BLaER1 treated with 17β-estradiol and CSF1 and Interleukin-3, amounts not matched to agents 10 nM and 100 nM (cell line): ENCODE data around the gene RAB44.
A peak's percentile ranks its signal among the peaks of the same experiment; 100 is the strongest.
"Not testable (repeated sequence)": the region's sequence is repeated elsewhere in the genome, so short reads cannot be mapped to it uniquely, and the experiment has no call there.

Experiments
- H3K27ac ChIP-seq, 11 experiments: shearing (Covaris generic); formaldehyde crosslinking; 2 replicates each; pipeline ENCODE4 v1.8.1; 2022
- H3K27me3 ChIP-seq, 11 experiments: shearing (Covaris generic); formaldehyde crosslinking; 2 replicates each; pipeline ENCODE4 v1.8.1; 2022
- H3K36me3 ChIP-seq, 11 experiments: shearing (Covaris generic); formaldehyde crosslinking; 2 replicates each; pipeline ENCODE4 v1.8.1; 2022
- H3K4me1 ChIP-seq, 10 experiments: shearing (Covaris generic); formaldehyde crosslinking; 2 replicates each; pipeline ENCODE4 v1.8.1; 2022
- H3K4me2 ChIP-seq, 11 experiments: shearing (Covaris generic); formaldehyde crosslinking; 2 replicates each; pipeline ENCODE4 v1.8.1; 2022
- H3K4me3 ChIP-seq, 10 experiments: shearing (Covaris generic); formaldehyde crosslinking; 2 replicates each; pipeline ENCODE4 v1.8.1; 2022
- H3K9ac ChIP-seq, 11 experiments: shearing (Covaris generic); formaldehyde crosslinking; 2 replicates each; pipeline ENCODE4 v1.8.1; 2022
- H3K9me3 ChIP-seq, 11 experiments: shearing (Covaris generic); formaldehyde crosslinking; replicated peaks in 1 of 11; 2 replicates each; pipeline ENCODE4 v1.8.1; 2022
- H4K20me1 ChIP-seq, 11 experiments: shearing (Covaris generic); formaldehyde crosslinking; 2 replicates each; pipeline ENCODE4 v1.8.1; 2022
- Cebpa-rat ChIP-seq, 11 experiments: shearing (Covaris generic); IDR thresholded peaks; 2 replicates each; pipeline ENCODE4 v1.8.1; 2022

The RAB44 gene, protein sequence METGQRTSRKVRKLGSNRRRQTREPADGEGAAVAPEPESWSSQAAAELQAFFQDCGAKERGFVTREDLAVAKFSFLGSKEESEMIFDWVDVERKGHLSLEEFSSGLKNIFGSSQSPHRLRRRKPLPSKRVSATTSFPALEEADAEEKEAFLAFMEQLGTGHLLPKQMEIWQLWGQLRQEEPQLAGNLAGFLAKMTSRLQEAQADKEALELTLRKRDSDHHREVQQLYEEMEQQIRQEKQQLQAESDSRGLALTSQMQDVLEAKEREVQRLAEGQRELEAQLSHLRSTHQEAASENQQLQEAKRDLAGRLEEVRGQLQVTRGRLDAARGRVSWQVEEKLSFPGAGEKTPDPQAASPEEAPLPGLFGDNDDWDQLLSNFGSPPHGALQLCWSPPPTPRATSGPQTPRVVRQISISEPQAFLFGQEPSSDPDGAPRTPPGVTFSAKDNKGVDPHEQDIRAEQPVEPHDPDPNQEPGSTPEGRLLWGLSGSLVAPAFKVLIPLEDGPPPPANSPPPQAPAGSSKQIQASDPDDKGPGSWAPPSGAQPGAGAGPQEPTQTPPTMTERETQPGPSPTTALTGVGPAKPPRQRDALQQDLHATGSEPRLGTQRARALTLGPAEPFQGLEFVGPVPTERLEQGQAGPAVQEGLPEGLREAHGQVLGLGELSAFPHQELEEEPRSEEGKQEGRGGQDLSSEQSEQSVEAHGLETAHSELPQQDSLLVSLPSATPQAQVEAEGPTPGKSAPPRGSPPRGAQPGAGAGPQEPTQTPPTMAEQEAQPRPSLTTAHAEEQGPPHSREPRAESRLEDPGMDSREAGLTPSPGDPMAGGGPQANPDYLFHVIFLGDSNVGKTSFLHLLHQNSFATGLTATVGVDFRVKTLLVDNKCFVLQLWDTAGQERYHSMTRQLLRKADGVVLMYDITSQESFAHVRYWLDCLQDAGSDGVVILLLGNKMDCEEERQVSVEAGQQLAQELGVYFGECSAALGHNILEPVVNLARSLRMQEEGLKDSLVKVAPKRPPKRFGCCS

DNA sequence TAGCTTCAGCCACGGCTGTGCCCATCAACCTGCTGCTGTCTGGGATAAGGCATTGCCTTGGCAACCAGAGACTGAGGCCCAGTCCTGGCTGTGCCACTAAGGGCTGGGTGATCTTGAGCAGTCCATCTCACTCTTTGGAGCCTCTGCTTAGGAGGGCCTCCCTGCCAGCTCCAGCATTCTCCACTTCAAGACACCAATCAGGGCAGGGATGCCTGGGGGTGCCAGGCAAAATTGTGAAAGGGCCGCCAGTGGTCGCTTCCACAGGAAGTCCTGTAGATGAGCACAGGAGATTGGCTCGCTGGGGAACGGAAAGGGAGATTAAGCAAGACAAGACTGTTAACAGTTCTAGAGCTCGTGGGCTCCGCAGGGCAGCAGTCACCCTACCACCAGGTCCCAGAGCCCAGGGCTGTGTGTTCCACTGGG, at the start of gene RAB44:
Gene RAB44, plus strand, starts transcription at position 346 of the 423 bp plus-strand sequence. CDS start 6,410 bp downstream, outside the sequence.
- peak within 1 kb of the TSS in 5 of 11 experiments; percentile 0 to 26 (median 7); a peak in 7 of 22 replicates for H3K4me2 ChIP-seq
- no peak for TF ChIP-seq Cebpa-rat (IDR thresholded peaks at IDR 0.05)
- H3K4me1 ChIP-seq = peaks cover 17 to 69% (median 41%) of the 10 kb centered on the region in 10 experiments
- peaks cover 0 to 5% (median 0%) of the 10 kb centered on the region in 11 experiments; a peak in 2 of 22 replicates for H4K20me1 ChIP-seq
- H3K36me3 ChIP-seq = no peaks in the 10 kb centered on the region
- peaks cover 0 to 9% (median 6%) of the 10 kb centered on the region in 11 experiments; a peak in 14 of 22 replicates for H3K9me3 ChIP-seq
- H3K27ac ChIP-seq = no peak within 1 kb of the TSS
- no peak within 1 kb of the TSS for H3K9ac ChIP-seq
- H3K4me3 ChIP-seq = no peak within 1 kb of the TSS
- no peaks in the 10 kb centered on the region for H3K27me3 ChIP-seq

DNA sequence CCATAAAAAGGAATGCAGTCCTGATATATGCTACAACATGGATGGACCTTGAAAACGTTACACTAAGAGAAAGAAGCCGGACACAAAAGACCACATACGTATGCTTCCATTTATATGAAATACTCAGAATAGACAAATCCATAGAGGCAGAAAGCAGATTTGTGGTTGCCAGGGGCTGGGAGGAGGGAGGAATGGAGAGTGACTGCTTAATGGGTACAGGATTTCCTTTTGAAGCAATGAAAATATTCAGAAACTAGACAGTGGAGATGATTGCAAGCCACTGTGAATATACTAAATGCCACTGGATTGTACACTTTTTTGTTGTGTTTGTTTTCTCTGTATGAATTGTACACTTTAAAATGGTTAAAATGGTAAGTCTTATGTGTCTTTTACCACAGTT, 48.5 kb upstream of the RAB44 start:
- Histone ChIP-seq H3K9me3 (no peaks in the 10 kb centered on the region), H3K27me3 (no peaks in the 10 kb centered on the region), H3K4me2 (peak overlapping the region; percentile 80 to 97 (median 87); a peak in 21 of 22 replicates), H3K9ac (peak overlapping the region in 6 of 11 experiments; percentile 4 to 72 (median 60); a peak in 3 of 22 replicates), H3K27ac (peak overlapping the region in 10 of 11 experiments; percentile 69 to 89 (median 77); a peak in 18 of 22 replicates), H4K20me1 (no peaks in the 10 kb centered on the region), H3K36me3 (no peaks in the 10 kb centered on the region), H3K4me3 (no peak overlapping the region), H3K4me1 (peaks cover 60 to 84% (median 78%) of the 10 kb centered on the region in 10 experiments)
- no peak for TF ChIP-seq Cebpa-rat (IDR thresholded peaks at IDR 0.05)

DNA sequence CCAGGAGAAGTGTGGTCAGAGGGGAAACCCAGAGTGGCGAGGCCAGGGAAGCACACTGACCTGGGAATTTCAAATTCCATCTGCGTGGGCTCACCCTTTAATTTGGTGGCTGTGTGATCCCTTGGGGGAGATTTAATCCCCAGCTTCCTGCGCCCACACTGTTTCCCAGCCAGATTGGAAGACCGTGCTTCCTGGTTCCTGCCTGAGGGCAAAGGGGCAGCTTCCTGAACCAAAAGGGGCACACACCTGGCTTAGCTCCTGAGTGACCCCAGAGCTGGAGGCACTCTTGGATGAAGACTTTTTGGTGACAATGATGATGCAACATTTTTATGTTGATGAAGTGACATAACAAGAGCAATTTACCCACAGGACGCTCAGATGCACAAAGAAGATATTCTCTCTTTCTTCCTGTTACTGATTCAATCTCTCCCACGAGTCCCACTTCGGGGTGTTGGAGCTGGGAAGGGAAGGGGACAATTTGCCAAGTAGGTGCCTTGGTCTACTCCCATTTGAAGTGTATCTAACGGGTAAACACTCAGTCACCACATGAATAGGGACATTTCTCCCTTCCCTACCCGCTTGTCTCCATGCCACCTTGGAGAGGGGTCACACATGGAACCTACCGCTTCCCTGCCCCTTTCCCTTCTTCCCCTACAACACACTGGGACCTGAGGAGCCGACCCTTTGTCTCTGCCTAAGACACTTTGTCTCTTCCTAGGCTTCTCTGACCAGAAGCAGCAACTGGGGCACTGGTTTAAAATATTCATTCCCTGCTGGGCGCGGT, 47.7 kb upstream of the RAB44 start:
- H3K4me3 ChIP-seq = peak overlapping the region in 5 of 10 experiments; percentile 2 to 35 (median 9); a peak in 5 of 20 replicates
- H3K9ac ChIP-seq = peak overlapping the region; percentile 11 to 72 (median 58); a peak in 21 of 22 replicates
- peak overlapping the region; percentile 80 to 97 (median 87) for H3K4me2 ChIP-seq
- H3K27ac ChIP-seq = peak overlapping the region; percentile 59 to 89 (median 76); a peak in 21 of 22 replicates
- peak in 10 of 11 experiments; percentile 40 to 95 (median 84); a peak in 17 of 22 replicates for TF ChIP-seq Cebpa-rat (IDR thresholded peaks at IDR 0.05)
- peaks cover 52 to 81% (median 77%) of the 10 kb centered on the region in 10 experiments for H3K4me1 ChIP-seq
- H3K27me3 ChIP-seq = no peaks in the 10 kb centered on the region
- no peaks in the 10 kb centered on the region for H4K20me1 ChIP-seq
- H3K9me3 ChIP-seq = no peaks in the 10 kb centered on the region
- H3K36me3 ChIP-seq = no peaks in the 10 kb centered on the region

DNA sequence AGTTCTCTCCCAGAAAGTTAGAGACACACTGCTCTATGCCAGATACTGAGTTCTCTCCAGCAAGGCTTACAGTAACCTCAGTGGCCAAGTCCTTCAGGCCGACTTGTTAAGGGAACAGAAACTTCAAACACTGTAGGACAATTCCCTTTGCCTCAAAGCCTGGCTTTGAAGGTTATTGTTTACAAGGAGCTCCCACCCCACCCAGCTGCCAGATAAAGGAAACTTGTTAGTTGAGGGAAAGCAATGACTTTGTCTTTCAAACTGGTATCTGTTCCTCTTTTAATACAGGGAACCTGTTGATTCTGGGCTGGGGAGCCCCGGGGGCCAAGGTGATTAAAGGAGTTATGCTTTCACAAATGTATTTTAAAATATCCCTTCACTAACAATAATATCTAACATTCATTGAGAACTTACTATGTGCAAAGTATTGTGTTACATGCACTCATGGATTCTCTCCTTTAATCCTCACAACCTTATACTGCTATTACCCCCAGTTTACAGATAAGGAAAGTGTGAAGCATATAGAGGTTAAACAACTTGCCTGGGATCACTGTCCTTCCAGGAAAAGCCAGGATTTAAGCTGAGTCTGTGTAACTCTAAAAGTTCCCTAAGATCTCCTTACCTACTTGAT, 46.7 kb upstream of the RAB44 start:
- Histone ChIP-seq H3K36me3 (no peaks in the 10 kb centered on the region), H3K27ac (peak overlapping the region; percentile 59 to 89 (median 76); a peak in 21 of 22 replicates), H3K9ac (peak overlapping the region; percentile 11 to 72 (median 58); a peak in 19 of 22 replicates), H3K4me1 (peaks cover 41 to 81% (median 76%) of the 10 kb centered on the region in 10 experiments), H3K4me3 (peak overlapping the region in 3 of 10 experiments; percentile 20 to 35 (median 24); a peak in 2 of 20 replicates), H3K9me3 (no peaks in the 10 kb centered on the region), H3K4me2 (peak overlapping the region; percentile 80 to 97 (median 87)), H3K27me3 (no peaks in the 10 kb centered on the region), H4K20me1 (no peaks in the 10 kb centered on the region)
- TF ChIP-seq Cebpa-rat (IDR thresholded peaks at IDR 0.05) = no peak

DNA sequence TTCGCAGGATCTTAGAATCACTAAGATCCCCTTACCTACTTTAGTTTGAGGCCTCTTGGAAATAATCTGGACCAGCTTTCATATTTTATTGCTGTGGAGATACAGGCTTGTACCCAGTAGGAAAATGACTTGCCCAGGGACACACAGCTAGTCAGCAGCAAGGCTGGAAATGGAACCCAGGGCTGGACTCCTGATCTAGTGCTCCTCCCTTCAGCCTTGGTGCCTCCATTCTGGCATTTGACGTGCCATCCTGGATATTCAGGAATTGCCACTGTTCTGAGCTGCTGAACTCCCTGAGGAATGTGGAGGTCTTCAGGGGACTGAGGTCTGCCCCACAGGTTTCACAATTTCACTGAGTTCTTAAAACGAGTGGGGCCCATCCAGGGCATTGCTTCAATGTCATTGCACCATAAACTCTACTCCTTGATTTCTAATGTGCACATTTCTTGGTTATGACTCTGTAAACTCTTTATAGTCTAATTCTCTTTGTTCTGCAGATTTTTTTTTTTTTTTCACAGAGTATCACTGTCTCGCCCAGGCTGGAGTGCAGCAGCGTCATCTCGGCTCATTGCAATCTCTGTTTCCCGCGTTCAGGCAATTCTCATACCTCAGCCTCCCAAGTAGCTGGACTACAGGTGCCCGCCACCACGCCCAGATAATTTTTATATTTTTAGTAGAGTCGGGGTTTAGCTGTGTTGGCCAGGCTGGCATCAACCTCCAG, 45.8 kb upstream of the RAB44 start:
- peak in 1 of 11 experiments; percentile 8; a peak in 1 of 22 replicates for TF ChIP-seq Cebpa-rat (IDR thresholded peaks at IDR 0.05)
- Histone ChIP-seq H3K36me3 (no peaks in the 10 kb centered on the region), H3K9ac (peak overlapping the region in 4 of 11 experiments; percentile 2 to 72 (median 49); a peak in 5 of 22 replicates), H3K27ac (peak overlapping the region in 10 of 11 experiments; percentile 17 to 89 (median 76); a peak in 17 of 22 replicates), H3K9me3 (no peaks in the 10 kb centered on the region), H3K4me2 (peak overlapping the region; percentile 80 to 97 (median 87); a peak in 21 of 22 replicates), H3K4me1 (peaks cover 37 to 83% (median 79%) of the 10 kb centered on the region in 10 experiments), H4K20me1 (no peaks in the 10 kb centered on the region), H3K4me3 (no peak overlapping the region), H3K27me3 (no peaks in the 10 kb centered on the region)

DNA sequence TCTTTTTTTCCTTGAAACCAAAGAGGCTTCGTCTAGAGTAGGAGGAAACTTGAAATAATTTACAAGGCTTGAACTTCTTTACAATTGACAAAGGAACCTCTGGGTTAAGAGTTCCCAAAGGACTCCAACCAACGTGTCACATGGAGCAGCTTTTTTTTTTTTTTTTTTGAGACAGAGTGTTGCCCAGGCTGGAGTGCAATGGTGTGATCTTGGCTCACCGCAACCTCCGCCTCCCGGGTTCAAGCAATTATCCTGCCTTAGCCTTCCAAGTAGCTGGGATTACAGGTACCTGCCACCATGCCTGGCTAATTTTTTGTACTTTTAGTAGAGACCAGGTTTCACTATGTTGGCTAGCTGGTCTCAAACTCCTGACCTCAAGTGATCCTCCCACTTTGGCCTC, 43.2 kb upstream of the RAB44 start:
- H4K20me1 ChIP-seq, H3K9ac ChIP-seq, H3K27ac ChIP-seq, H3K27me3 ChIP-seq, H3K9me3 ChIP-seq, H3K36me3 ChIP-seq, H3K4me3 ChIP-seq: not testable (repeated sequence)
- peaks cover 36 to 92% (median 84%) of the 10 kb centered on the region in 10 experiments for H3K4me1 ChIP-seq
- peak overlapping the region in 8 of 11 experiments; percentile 32 to 96 (median 60); a peak in 14 of 22 replicates for H3K4me2 ChIP-seq

DNA sequence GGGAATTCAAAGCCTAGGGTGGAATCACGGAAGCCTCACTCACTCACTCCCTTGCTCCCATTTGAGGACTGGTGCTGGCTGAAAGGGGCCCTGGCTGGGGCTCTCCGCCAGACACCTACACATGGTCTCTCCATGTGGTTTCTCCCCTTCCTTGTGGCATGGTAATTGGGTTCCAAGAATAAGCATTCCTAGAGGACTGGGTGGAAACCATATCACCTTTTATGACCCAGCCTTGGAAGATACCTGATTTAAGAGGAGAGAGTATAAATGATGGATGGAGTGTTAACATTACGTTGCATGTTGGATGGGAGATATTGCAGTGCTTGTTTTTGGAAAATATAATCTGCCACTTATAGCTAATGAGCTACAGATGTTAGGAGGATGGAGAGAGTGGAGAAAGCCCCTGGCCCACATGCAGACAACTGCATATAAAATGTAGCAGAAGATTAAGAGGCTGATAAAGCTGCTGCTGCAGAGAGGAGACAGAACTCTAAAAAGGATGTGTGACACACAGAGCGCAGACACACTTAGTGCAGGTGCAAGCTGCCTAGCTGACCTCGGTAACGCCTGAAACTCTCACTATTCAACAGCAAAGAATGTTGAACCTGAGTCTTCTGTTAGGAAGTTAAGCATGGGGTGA, 42.4 kb upstream of the RAB44 start:
- Histone ChIP-seq H3K4me3 (no peak overlapping the region), H3K4me2 (peak overlapping the region in 10 of 11 experiments; percentile 10 to 96 (median 47); a peak in 18 of 22 replicates), H3K4me1 (peaks cover 28 to 92% (median 84%) of the 10 kb centered on the region in 10 experiments), H3K9me3 (no peaks in the 10 kb centered on the region), H3K36me3 (no peaks in the 10 kb centered on the region), H3K9ac (0 out of 22 replicates have a peak overlapping the region, but pooled peaks of 1 of the 11 experiments have one; percentile 3), H4K20me1 (no peaks in the 10 kb centered on the region), H3K27me3 (no peaks in the 10 kb centered on the region), H3K27ac (no peak overlapping the region)
- TF ChIP-seq Cebpa-rat (IDR thresholded peaks at IDR 0.05) = no peak
